H1 (cell line): ENCODE results near the gene C1orf174.

ENCODE experiments used
- CEBPB ChIP-seq: IDR thresholded peaks from 2 replicates; pipeline ENCODE4 v1.6.1; 2012; ENCODE audit warnings: low read depth, low read length
- CTCF ChIP-seq, 3 experiments: IDR thresholded peaks; 1 replicate in 2 of 3; 2 replicates in 1 of 3; pipeline versions ENCODE4 v1.5.1 to v1.6.1; 2011; ENCODE audit warnings: low read length in 3 of 3, mild to moderate bottlenecking in 3 of 3, inconsistent platforms in 2 of 3, low read depth in 1 of 3, moderate library complexity in 1 of 3; ENCODE audit not compliant: insufficient read depth in 1 of 3; ENCODE audit errors: control extremely low read depth in 1 of 3
- EGR1 ChIP-seq: IDR thresholded peaks from 2 replicates; pipeline ENCODE4 v1.6.1; 2011; ENCODE audit warnings: low read depth, low read length, borderline replicate concordance
- EZH2 ChIP-seq: fragments of 200-600 bp; sonication (generic); IDR thresholded peaks from 2 replicates; pipeline ENCODE4 v1.7.1; 2012; ENCODE audit warnings: low read depth, mild to moderate bottlenecking, moderate library complexity, low read length, inconsistent platforms; ENCODE audit not compliant: severe bottlenecking
- NRF1 ChIP-seq: IDR thresholded peaks from 2 replicates; pipeline ENCODE4 v1.6.1; 2011; ENCODE audit warnings: mild to moderate bottlenecking, low read depth, low read length, improper control_type of control experiment
- POLR2A ChIP-seq, 2 experiments: IDR thresholded peaks; 1 replicate in 1 of 2; 2 replicates in 1 of 2; pipeline ENCODE4 v1.6.1; 2011; ENCODE audit warnings: low read depth in 2 of 2, low read length in 2 of 2, mild to moderate bottlenecking in 2 of 2; ENCODE audit errors: control extremely low read depth in 1 of 2
- POLR2AphosphoS5 ChIP-seq: IDR thresholded peaks from 2 replicates; pipeline ENCODE4 v1.6.1; 2011; ENCODE audit warnings: low read depth, low read length
- RBBP5 ChIP-seq: IDR thresholded peaks from 2 replicates; pipeline ENCODE4 v1.7.1; 2012; ENCODE audit warnings: low read depth, mild to moderate bottlenecking, inconsistent platforms, low read length, moderate library complexity, borderline replicate concordance
- RFX5 ChIP-seq: IDR thresholded peaks from 2 replicates; pipeline ENCODE4 v1.6.1; 2011; ENCODE audit warnings: low read depth, low read length, improper control_type of control experiment, borderline replicate concordance
- RNF2 ChIP-seq: fragments of 200-900, 300-1000 bp; sonication (generic); IDR thresholded peaks from 2 replicates; pipeline ENCODE4 v1.7.1; 2016; ENCODE audit warnings: borderline replicate concordance, low read depth, mild to moderate bottlenecking, antibody characterized with exemption, low read length; ENCODE audit not compliant: poor library complexity, severe bottlenecking; ENCODE audit errors: missing control alignments
- SIX5 ChIP-seq: IDR thresholded peaks from 2 replicates; pipeline ENCODE4 v1.6.1; 2011; ENCODE audit warnings: mild to moderate bottlenecking, low read depth, low read length
- SP1 ChIP-seq: IDR thresholded peaks from 2 replicates; pipeline ENCODE4 v1.6.1; 2011; ENCODE audit warnings: low read depth, low read length
- TEAD4 ChIP-seq: IDR thresholded peaks from 2 replicates; pipeline ENCODE4 v1.6.1; 2012; ENCODE audit warnings: low read depth, low read length, inconsistent platforms, mixed read lengths
- YY1 ChIP-seq: IDR thresholded peaks from 2 replicates; pipeline ENCODE4 v1.6.1; 2011; ENCODE audit warnings: low read depth, mild to moderate bottlenecking, low read length

- no peak for TF ChIP-seq POLR2A (IDR thresholded peaks at IDR 0.05; ENCODE audit: control extremely low read depth in 1 of 2, low read depth in 2 of 2, low read length in 2 of 2)
- TF ChIP-seq EZH2 = no peak
- TF ChIP-seq RFX5 = no peak
- TF ChIP-seq TEAD4 = no peak
- TF ChIP-seq CTCF (IDR thresholded peaks at IDR 0.05; ENCODE audit: control extremely low read depth in 1 of 3, insufficient read depth in 1 of 3, low read depth in 1 of 3, low read length in 3 of 3) = no peak
- TF ChIP-seq SIX5 = no peak
- TF ChIP-seq NRF1 = no peak
- no peak for TF ChIP-seq YY1
- TF ChIP-seq SP1 = no peak
- no peak for TF ChIP-seq CEBPB
- TF ChIP-seq POLR2AphosphoS5 = no peak
- no peak for TF ChIP-seq EGR1
- TF ChIP-seq RBBP5 = no peak
- no peak for TF ChIP-seq RNF2
Measured at GRCh38 chr1:3922201-3922725, 22.2 kb upstream of the C1orf174 start.
